ENCODE results near the gene BMF.
"Not testable (repeated sequence)": the region's sequence is repeated elsewhere in the genome, so short reads cannot be mapped to it uniquely, and the experiment has no call there.

Gene BMF

DNA sequence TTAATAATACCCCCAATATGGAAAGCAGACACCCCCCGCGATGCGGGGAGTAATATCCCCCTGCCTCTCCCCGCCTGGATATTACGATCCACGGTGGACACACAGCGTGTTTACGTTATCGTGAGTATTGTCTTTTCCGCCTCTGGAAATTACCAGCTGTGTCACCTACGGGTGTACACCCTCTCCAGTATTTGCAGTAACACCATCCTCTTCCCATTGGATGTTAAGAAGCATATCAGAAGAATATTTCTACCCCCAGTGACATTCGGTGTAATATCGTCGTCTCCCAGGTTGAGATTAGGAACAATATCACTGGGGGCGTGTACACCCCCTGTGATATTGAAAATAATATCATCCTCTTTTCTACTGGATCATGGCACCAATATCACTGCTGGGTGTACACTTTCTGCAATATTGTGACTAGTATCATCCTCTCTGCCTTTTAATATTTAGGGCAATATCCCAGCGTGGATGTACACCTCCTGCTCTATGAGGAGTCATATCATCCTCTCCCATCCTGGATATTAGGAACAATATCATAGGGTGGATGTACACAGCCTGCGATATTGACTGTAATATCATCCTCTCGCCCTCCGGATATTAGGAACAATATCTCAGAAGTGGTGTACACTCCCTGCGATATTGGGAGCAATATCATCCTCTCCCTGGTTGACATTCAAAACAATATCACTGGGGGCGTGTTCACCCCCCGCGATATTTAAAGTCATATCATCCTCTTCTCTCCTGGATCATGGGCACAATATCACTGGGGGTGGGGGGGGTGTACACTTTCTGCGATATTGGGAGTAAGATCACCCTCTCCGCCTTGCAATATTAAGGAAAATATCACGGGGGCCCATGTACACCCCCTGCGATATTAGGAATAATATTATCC is 20.3 kb upstream of the BMF start:
- no peak for DNase-seq (ENCODE audit: low spot score)

DNA sequence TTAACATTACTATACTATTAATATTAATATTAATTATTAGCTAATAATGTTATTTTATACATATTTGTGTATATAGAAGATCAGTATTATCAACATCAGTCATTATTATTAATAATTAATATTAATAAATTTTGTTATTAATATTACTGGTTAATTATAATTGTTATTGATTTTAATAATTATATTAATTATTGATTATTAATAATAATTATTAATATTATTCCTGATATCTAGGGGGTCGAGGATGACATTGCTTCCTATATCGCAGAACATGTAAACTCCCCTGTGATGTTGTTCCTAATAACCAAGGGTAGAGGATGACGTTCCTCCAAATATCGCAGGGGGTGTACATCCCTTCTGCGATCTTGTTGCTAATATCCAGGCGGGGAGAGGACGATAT is 17.3 kb upstream of the BMF start:
- no peak for DNase-seq (ENCODE audit: low spot score)

DNA sequence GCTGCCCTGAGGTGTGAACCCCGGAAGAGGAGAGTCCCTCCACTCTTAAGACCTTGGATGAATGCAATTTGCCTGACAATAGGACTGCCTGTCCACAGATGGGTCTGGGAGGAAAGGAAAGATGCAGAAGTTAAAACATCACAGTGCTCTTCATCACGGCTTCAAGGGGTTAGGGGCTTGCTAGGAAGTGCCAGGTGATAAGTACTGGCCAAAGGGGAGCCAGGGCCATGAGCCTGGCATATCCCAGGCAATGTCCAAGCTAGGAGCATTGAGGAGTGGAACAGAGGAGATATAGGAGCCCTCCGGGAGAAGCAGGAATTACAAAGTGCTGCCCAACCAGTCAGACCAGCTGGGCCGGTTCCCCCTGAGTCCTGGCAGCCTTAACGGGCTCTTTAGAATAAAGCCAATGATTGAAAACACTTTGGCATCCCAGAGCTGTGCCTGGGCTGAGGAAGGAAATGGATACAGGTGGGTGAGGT is 16.2 kb upstream of the BMF start:
- not testable (repeated sequence) for DNase-seq (ENCODE audit: low spot score)

DNA sequence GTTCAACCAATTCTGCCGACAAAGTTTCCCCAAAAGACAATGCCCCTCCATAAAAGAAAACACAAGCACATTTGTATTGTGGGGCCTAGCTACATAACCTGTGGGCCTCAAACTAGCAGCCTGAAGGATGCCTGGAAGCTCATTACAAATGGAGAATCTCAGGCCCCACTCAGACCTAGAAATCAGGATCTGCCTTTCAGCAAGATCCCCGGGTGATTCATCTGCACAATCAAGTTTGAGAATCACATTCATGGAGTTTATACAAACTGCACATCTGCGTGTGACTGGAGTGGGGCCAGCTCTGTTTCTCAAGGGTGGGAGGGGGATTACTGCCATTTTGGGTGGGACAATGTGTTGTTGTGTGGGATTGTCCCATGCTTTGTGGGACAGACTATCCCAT is 15.7 kb upstream of the BMF start:
- DNase-seq (ENCODE audit: low spot score): not testable (repeated sequence)

DNA sequence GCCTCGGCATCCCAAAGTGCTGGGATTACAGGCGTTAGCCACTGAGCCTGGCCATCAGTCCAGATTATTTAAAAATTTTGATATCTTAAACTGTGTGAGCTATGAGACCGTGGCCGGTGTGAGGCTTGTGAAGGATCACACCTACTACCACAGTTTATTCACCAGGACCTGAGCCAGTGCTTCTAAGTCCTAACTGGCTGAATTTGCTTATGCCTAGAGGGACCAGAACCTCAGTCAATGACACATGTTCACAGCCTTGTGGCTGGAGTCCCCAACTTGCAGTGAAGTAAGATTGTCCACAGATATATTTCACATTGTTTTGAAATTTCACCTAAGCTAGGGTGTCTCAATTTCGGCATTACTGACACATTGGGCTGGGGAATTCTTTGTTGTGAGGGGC is 15.2 kb upstream of the BMF start:
- not testable (repeated sequence) for DNase-seq (ENCODE audit: low spot score)

DNA sequence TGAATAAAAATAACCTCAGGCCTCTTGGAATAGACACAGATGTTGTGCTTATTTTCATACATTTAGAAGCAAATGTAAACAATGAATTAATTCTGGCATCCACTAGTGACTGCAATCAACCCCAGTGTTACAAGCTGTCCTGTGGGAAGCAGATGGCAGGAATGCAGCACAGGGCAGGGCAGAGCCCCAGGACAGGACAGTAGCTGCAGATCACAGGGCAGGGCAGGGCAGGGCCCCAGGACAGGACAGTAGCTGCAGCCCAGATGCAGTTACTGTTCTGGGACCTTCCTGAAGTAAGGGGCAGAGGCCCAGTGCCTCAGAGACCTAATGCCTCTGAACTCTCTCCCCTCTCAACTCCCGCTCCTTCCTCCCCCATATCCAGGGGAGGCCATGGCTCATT is 14.3 kb upstream of the BMF start:
- not testable (repeated sequence) for DNase-seq (ENCODE audit: low spot score)

DNA sequence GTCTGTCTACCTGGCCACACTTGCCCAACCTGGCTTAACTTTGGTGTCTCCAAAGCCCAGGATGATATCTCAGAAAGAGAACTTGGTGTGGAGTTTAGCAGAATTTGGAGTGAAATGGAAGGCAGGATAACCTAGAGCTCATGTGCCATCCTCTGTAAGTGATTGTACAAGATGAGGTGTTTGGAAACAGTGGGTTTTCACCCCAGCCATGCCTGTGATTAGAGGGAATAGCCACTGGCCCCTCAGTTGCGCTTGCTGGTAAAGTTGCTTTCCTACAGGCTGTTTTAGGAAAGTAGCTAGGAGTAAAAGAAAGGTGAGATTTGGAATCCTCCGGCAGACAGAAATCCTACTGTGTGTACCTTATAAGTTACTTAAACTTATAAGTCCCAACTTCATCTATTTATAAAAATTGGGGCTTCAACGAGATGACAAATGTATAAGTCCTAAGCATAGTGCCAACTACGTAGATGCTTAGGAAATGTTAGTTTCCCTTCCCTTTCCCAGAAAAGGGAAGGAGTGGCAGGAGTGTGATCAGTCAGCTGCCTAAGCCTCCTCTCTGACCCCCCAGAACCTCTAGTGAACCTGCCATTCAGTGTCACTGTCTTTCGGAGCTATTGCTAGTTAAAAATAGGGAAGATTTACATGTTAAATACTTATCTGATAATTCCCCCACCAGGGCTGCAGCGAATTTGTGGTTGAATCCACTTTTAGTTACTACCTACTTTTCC is 13.4 kb upstream of the BMF start:
- DNase-seq (ENCODE audit: low spot score): no peak

DNA sequence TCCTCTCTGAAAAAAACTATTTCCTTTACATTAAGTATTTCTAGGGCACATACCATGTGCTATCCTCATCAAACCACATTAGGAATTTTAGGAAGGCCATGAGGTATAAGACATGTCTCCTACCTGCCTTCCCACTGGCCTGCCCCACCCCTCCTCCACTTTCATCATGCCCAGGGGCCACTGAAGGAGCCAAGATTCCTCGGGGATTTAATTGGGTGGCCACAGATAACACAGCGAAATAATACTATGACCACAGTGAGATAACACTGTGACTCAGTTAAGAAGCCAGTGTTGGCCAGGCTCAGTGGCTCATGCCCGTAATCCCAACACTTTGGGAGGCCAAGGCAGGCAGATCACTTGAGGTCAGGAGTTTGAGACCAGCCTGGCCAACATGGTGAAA is 9.8 kb upstream of the BMF start:
- no peak for DNase-seq (ENCODE audit: low spot score)

DNA sequence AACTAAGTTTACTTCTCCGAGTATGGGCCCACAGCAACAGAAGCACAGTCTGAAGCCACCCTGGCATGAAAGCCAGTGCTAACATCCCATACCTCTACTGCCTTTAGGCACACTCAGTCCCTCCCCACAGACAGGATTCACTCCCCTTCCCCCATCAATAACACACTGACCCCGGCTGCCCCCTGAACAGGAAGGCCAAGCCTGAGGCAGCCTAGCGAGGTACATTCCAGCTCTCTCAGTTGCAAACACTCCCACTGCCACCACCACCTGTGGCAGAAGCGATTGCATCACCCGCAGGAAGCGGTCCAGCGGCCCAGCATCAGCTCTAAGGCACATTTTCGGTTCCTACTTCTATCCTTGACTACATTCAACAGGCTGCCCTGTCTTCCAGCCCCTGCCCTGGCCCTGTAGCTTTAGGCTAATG is 7.0 kb upstream of the BMF start:
- peak; percentile 41 for DNase-seq (ENCODE audit: low spot score)

DNA sequence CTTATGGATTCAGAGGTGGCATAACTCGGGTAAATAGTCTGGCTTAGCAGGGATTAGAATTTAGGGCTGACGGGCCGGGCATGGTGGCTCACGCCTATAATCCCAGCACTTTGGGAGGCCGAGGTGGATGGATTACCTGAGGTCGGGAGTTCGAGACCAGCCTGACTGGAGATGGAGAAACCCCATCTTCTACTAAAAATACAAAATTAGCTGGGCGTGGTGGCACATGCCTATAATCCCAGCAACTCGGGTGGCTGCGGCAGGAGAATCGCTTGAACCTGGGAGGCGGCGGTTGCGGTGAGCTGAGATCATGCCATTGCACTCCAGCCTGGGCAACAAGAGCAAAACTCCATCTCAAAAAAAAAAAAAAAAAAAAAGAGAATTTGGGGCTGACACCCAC is 6.4 kb upstream of the BMF start:
- DNase-seq (ENCODE audit: low spot score): not testable (repeated sequence)

DNA sequence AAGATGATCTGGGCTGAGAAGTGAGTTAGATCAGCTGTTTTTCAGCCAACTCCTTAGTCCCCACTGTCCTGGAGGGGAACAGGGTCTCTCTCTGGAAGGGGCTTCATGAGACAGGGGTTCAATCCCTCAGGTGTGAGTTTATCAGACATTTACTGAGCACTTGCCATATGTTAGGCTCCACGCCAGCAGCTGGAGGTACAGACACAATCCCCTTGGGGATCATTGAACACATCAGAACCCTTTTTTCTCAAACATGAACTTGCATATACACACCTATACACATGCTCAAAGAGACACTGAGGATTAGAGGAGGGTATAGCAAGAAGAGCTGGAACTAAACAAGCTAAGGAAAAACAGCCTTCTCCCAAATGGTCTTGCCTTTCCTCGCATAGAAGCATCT is 5.5 kb upstream of the BMF start:
- no peak for DNase-seq (ENCODE audit: low spot score)

DNA sequence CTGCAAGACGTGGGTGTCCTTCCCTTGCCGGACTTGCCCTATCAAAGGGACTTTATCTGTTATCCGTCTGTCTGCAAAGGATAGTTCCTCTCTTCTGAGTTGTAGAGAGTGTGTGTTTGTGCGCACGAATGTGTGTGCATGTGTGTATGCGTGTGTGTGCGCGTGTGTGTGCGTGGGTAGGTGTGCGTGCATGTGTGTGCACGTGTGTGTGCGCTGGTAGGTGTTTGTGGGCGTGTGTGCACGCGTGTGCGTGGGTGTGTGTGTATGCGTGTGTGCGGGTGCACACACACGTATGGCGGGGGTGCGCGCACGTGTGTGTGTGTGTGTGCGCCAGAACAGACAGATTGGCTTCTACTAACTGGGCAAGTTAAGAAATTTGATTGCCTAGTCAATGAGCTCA is 4.1 kb upstream of the BMF start:
- no peak for DNase-seq (ENCODE audit: low spot score)

DNA sequence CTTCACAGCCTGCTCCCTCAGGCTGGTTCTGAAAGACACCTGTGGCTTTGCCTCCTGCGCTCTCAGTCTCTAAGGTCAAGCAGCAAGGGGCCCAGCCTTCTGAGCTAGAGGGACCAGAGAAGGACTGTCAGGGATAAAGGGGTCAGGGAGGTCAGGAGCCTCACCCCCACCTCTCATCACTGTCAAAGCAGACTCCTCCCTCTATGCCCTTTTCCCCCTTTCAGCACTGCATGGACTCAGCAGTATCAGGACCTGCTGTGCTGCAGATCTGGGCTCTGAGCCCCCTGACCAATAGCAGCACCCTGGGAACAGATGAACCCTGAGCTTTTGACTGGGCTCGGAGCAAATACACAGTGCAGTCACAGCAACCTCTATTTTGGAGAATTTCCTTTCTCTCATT is 3.2 kb upstream of the BMF start:
- DNase-seq (ENCODE audit: low spot score): no peak

DNA sequence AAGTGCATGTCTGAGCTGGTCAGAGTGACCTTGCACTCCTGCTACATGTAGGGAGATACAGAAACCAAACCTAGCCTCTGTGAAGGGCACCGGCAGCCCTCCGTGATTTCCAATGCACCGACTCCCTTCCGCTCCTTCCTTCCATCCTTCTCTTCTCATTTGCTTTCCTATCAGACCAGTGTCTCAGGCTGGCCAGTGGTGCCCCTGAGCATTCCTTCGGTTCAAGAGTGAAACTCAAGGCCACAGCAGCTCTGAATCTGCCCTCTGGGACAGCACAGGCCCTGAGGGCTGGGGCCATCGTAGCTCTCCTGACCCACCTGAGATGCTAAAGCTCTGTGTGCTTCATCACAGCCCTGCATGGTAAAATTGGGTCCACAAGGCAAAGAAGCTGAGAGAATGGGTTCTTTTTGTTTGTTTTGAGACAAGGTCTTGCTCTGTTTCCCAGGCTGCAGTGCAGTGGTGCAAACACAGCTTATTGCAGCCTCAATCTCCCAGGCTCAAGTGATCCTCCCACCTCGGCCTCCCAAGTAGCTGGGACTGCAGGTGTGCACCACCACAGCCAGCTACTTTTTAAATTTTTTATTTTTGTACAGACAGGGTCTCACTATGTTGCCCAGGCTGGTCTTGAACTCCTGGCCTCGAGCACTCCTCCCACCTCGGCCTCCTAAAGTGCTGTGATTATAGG is 2.3 kb upstream of the BMF start:
- no peak for DNase-seq (ENCODE audit: low spot score)

DNA sequence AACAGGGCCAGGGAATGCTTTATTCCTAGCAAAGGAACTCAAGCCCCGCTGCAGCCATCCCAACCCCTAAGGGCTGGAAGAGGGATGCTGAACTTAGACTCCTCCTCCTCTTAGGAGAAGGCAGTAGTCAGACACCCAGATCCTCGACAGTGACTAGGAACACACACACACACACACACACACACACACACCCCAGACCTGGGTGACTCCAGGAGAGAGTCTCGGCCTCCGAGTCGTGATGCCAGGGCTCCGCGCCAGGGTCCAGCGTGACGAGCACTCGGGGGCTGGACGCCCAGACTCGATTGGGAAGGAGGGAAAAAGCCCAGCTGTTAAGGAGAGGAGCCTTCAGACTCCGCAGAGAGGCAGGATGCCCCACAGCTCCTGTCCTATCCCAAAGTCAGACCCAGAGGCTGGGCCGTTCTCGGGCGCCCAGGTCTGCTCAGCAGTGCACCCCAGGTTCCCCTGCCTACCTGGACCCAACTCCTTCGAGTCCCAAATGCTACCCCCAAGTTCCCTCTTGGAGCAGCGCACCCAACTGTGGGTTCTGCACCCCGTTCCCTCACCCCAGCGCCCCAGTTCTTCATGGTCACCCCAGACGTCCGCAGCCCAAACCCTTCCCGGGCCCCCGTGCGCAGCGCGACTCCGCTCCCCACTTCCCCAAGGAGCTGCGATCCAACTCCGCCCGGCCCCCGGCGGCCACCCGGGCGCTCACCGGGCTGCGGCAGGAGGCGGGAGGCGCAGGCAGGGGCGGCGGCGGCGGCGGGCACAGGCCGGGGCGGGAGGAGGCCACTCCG is 421 bp downstream of the BMF start:
- DNase-seq (ENCODE audit: low spot score): no peak

DNA sequence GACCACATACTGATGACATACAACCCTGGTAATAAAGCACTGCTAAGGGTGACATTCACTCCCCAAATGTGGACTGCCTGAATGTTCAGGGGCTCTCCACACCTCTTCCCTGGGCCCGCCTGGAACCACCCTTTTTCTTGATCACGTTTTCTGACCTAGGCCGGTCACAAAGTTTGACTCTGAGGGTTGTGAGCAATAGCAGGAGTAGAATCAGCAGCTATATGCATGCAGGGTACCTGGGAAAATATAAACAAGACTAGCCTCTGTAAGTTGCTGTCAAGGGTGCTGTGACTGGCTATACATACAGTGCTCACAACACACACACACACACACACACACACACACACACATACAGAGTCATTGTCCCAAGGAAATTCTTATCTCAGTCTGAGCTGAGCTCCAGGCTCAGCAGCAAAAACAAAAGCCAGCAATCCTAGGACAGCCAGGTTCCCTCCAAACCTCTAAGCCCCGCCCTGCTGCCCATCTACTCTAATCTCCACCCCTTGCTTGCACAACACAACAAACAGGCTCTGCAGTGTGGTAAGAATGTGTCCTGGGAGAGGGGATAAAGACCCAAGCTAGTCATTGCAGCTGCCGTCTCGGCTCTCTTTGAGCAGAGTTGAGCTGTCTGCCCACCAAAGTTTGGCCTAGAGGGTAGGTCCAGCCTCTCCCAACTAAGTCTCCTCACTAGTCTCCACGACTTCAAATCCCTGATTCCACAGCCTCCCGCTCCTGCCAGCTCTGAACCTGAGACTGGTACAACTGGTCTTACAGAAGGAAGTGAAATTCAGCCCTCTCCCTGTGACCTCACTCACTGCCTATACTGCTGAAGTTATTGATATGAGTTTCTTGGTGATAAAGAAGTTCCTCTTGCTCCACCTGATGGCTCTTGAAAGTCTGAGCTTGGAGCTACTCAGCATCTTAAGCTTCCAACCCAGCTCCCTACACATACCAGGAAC is 2.2 kb downstream of the BMF start:
- no peak for DNase-seq (ENCODE audit: low spot score)

DNA sequence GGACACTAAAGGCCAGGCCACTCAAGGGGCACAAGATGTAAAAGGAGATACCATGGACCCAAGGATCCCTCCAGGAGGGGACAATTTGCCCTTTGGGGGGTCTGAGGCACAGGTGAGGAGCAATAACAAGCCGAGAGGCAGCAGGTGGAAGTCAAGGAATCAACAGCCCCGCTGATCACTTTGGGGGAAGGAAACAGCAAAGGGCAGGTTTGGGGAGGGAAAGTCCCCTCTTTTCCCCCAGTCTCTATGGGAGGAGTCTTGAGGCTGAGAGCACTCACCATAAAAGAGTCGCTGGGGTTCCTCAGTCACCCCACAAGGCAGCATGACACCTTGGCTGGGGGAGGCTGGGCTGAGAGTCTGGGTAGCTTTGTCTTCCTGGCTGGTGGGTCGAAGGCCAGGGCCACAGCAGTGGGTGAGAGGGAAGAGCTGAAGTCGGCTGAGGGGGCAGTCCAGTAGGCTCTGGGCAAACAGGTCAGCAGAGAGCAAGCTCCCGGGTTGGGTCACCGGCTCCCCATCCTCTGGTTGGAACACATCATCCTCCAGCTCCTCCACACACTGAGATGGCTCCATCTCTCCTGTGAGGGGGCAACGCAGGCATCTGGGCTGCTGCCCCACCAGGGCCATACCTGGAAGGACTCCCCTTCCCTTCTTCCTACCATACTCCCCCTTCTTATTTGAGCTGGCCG is 3.0 kb downstream of the BMF start:
- DNase-seq (ENCODE audit: low spot score): peak; percentile 53

DNA sequence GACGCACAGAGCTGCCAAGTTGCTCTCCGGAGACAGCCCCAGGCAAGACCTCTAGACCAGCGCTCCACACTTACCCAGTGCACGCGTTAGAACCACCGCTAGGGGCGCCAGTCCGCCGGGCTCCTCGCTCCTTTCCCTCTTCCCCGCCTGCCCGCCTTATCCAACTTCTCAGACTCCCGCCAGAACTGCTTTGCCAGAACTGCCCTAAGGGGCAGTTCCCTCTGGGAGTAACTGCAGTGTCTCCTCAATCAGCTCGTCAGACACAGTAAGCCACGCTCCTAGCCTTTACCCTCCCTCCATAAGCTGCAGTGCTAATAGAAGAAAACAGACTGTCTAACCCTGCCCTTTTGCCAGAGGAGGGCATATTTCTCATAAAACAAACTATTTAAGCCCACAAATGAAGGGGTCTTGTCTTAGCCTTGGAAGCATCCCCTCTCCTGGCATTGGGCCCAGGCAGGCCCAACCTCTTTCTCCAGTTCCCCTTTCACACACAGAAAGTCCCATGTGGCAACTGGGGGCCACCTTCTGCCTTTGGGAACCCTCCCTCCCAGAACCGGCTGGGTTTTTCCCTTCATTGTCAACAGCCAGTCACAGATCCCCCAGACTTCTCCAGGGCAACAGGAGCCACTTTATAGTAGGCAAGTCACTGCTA is 3.7 kb downstream of the BMF start:
- peak; percentile 67 for DNase-seq (ENCODE audit: low spot score)

DNA sequence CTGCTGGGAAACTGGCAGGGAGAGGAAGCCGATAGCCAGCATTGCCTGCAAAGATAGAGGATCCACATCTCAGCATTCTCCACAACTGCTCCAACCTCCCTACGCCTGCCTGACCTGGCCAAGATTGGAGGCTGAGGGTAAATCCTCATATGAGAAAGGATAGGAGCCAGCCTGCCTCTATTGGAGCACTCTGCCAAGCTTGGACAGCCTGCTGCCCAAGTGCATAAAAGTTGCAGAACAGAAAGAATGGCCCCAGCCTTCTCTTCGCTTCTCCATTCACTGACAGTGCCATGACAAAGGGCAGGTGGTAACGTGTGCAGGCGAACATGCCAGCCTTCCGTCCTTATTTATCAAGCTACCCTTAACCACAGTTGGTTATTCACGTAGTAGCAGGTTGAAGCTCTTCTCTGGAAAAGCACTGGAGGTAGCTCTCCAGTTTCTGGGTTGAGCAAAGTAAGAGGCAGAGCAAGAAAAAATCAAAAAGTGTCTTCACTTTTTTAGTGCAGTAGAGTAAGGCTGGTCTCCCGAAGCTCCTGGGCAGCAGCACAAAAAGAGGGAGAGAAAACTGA is 4.3 kb downstream of the BMF start:
- DNase-seq (ENCODE audit: low spot score): no peak

Measured in CD4-positive, alpha-beta T cell treated with Interleukin-6 at 100 ng/mL for 8 hours (primary cell).